Suprapubic skin (tissue), 4 donors: Measurements from ENCODE around the gene SH3BGRL2. TPM values are rescaled to one million over a fixed set of nuclear protein-coding genes. Genes with fewer than 3 reads are reported as not detected.

ENCODE experiments used
- DNase-seq, 2 donors: peaks; one replicate each; pipeline ENCODE4 v3.0.0-alpha.2; 2019; ENCODE audit warnings: low spot score in 2 of 2
- H3K27ac ChIP-seq: fragments of 200-600 bp; sonication (generic); one replicate; pipeline ENCODE4 v1.5.1; 2019
- H3K27me3 ChIP-seq: fragments of 200-600 bp; sonication (generic); one replicate; pipeline ENCODE4 v1.5.1; 2019
- H3K36me3 ChIP-seq: fragments of 200-600 bp; sonication (generic); one replicate; pipeline ENCODE4 v1.5.1; 2019
- H3K4me1 ChIP-seq: fragments of 200-600 bp; sonication (generic); one replicate; pipeline ENCODE4 v1.5.1; 2019
- H3K4me3 ChIP-seq: fragments of 200-600 bp; sonication (generic); one replicate; pipeline ENCODE4 v1.5.1; 2019; ENCODE audit warnings: mild to moderate bottlenecking
- H3K9me3 ChIP-seq: fragments of 200-600 bp; sonication (generic); one replicate; pipeline ENCODE4 v1.5.1; 2019
- CTCF ChIP-seq, 2 donors: fragments of 200-600 bp in 1 of 2; fragments of 450-650 bp in 1 of 2; sonication (generic) in 1 of 2; IDR thresholded peaks; one replicate each; pipeline ENCODE4 v1.5.1; 2016 to 2019; ENCODE audit warnings: antibody characterized with exemption in 2 of 2, mild to moderate bottlenecking in 1 of 2, moderate library complexity in 1 of 2
- EP300 ChIP-seq: sonication (generic); formaldehyde crosslinking; IDR thresholded peaks from one replicate; pipeline ENCODE4 v1.6.1; 2017; ENCODE audit warnings: antibody characterized with exemption
- POLR2A ChIP-seq, 2 donors: fragments of 450-650 bp; IDR thresholded peaks; one replicate each; pipeline ENCODE4 v1.6.1; 2017; ENCODE audit warnings: antibody characterized with exemption in 2 of 2, mild to moderate bottlenecking in 2 of 2, moderate library complexity in 2 of 2
- POLR2AphosphoS5 ChIP-seq, 3 donors: sonication (generic); formaldehyde crosslinking; IDR thresholded peaks; one replicate each; pipeline ENCODE4 v1.6.1; 2017; ENCODE audit warnings: antibody characterized with exemption in 3 of 3
- WGBS: methylation state at CpG from one replicate; pipeline ENCODE4 v1.1.5; 2018; 5-methylcytosine and 5-hydroxymethylcytosine counted together
- total RNA-seq, 4 donors: library from RNA; depleted of rRNA; stranded (reverse); fragments of >200 nt; gene quantifications; one replicate each; pipeline ENCODE4 v1.1.0, GENCODE V29; 2016

Gene SH3BGRL2
- total RNA-seq, 4 donors from 2014 or later = 30.5 to 67.1 (median 56.7) TPM

- TF ChIP-seq POLR2A (IDR thresholded peaks at IDR 0.05) (no peak), POLR2AphosphoS5 (IDR thresholded peaks at IDR 0.05) (no peak), EP300 (no peak), CTCF (IDR thresholded peaks at IDR 0.05) (no peak)
Measured at GRCh38 chr6:79598012-79598411, 33.1 kb upstream of the SH3BGRL2 start.

GRCh38 chr6:79599725-79600259, 31.3 kb upstream of the SH3BGRL2 start:
- H3K27ac ChIP-seq = no peak overlapping the region
- H3K4me3 ChIP-seq = no peak overlapping the region
- no peak for DNase-seq
- H3K4me1 ChIP-seq = no peaks in the 10 kb centered on the region
- 92% methylated on average over 5 of the region's 5 CpGs for WGBS
- no peaks in the 10 kb centered on the region for H3K36me3 ChIP-seq
- TF ChIP-seq CTCF (IDR thresholded peaks at IDR 0.05) (no peak), POLR2A (IDR thresholded peaks at IDR 0.05) (no peak), POLR2AphosphoS5 (IDR thresholded peaks at IDR 0.05) (no peak), EP300 (no peak)
- H3K27me3 ChIP-seq = no peaks in the 10 kb centered on the region
- no peaks in the 10 kb centered on the region for H3K9me3 ChIP-seq

More at GRCh38 chr6:79598012-79598411, 33.1 kb upstream of the SH3BGRL2 start:
- DNase-seq = no peak
- no peaks in the 10 kb centered on the region for H3K36me3 ChIP-seq
- 81% methylated on average over 4 of the region's 4 CpGs for WGBS
- H3K27me3 ChIP-seq = no peaks in the 10 kb centered on the region
- no peaks in the 10 kb centered on the region for H3K4me1 ChIP-seq
- no peak overlapping the region for H3K27ac ChIP-seq
- no peak overlapping the region for H3K4me3 ChIP-seq
- no peaks in the 10 kb centered on the region for H3K9me3 ChIP-seq

GRCh38 chr6:79600313-79600712, 30.8 kb upstream of the SH3BGRL2 start:
- TF ChIP-seq CTCF (IDR thresholded peaks at IDR 0.05) = no peak
- no peak for TF ChIP-seq POLR2A (IDR thresholded peaks at IDR 0.05)
- no peak for TF ChIP-seq POLR2AphosphoS5 (IDR thresholded peaks at IDR 0.05)
- no peak for TF ChIP-seq EP300
- no peaks in the 10 kb centered on the region for H3K27me3 ChIP-seq
- no peak for DNase-seq

GRCh38 chr6:79600812-79601609, 30.1 kb upstream of the SH3BGRL2 start:
- H3K36me3 ChIP-seq = no peaks in the 10 kb centered on the region
- DNase-seq = no peak
- H3K27ac ChIP-seq = no peak overlapping the region
- TF ChIP-seq POLR2A (IDR thresholded peaks at IDR 0.05) (no peak), POLR2AphosphoS5 (IDR thresholded peaks at IDR 0.05) (no peak), CTCF (IDR thresholded peaks at IDR 0.05) (no peak), EP300 (no peak)
- 75% methylated on average over 3 of the region's 3 CpGs for WGBS
- H3K4me3 ChIP-seq = no peak overlapping the region
- no peaks in the 10 kb centered on the region for H3K27me3 ChIP-seq
- H3K9me3 ChIP-seq = no peaks in the 10 kb centered on the region
- no peaks in the 10 kb centered on the region for H3K4me1 ChIP-seq

More at GRCh38 chr6:79600313-79600712, 30.8 kb upstream of the SH3BGRL2 start:
- WGBS = 85% methylated on average over 3 of the region's 3 CpGs
- H3K9me3 ChIP-seq = no peaks in the 10 kb centered on the region
- H3K4me3 ChIP-seq = no peak overlapping the region
- H3K27ac ChIP-seq = no peak overlapping the region
- H3K36me3 ChIP-seq = no peaks in the 10 kb centered on the region
- H3K4me1 ChIP-seq = no peaks in the 10 kb centered on the region

GRCh38 chr6:79602859-79603258, 28.3 kb upstream of the SH3BGRL2 start:
- TF ChIP-seq POLR2A (IDR thresholded peaks at IDR 0.05) (no peak), EP300 (no peak), CTCF (IDR thresholded peaks at IDR 0.05) (no peak), POLR2AphosphoS5 (IDR thresholded peaks at IDR 0.05) (no peak)
- Histone ChIP-seq H3K9me3 (no peaks in the 10 kb centered on the region), H3K4me3 (no peak overlapping the region), H3K4me1 (no peaks in the 10 kb centered on the region), H3K36me3 (no peaks in the 10 kb centered on the region), H3K27me3 (no peaks in the 10 kb centered on the region), H3K27ac (no peak overlapping the region)
- no peak for DNase-seq
